Lung (tissue), 12 donors: ENCODE measurements around the gene IFITM10. TPM values are rescaled to one million over a fixed set of nuclear protein-coding genes. Genes with fewer than 3 reads are reported as not detected.

Source experiments
- ATAC-seq: fragments of 200-7000 bp; cut with Tn5 transposase; one replicate; pipeline ENCODE4 v1.9.1; 2020; ENCODE audit warnings: moderate number of reproducible peaks; ENCODE audit not compliant: insufficient read depth, low FRiP score
- DNase-seq, 3 donors: peaks; one replicate each; pipeline ENCODE4 v3.0.0-alpha.2; 2013 to 2017
- H3K27ac ChIP-seq, 2 donors: one replicate each; pipeline ENCODE4 v1.5.1; 2013; ENCODE audit warnings: mild to moderate bottlenecking in 2 of 2, moderate library complexity in 2 of 2, control low read depth in 1 of 2, inconsistent platforms in 1 of 2, low read depth in 1 of 2, low read length in 1 of 2
- H3K27me3 ChIP-seq, 3 donors: one replicate each; pipeline ENCODE4 v1.5.1; 2013; ENCODE audit warnings: low read length in 2 of 3; ENCODE audit not compliant: control insufficient read depth in 3 of 3, insufficient read depth in 3 of 3
- H3K36me3 ChIP-seq, 4 donors: one replicate each; pipeline ENCODE4 v1.5.1; 2013; ENCODE audit warnings: low read length in 4 of 4, mild to moderate bottlenecking in 1 of 4, moderate library complexity in 1 of 4; ENCODE audit not compliant: control insufficient read depth in 4 of 4, insufficient read depth in 4 of 4
- H3K4me1 ChIP-seq, 5 donors: one replicate each; pipeline ENCODE4 v1.5.1; 2013; ENCODE audit warnings: low read length in 5 of 5, mild to moderate bottlenecking in 2 of 5, moderate library complexity in 1 of 5; ENCODE audit not compliant: control insufficient read depth in 5 of 5, insufficient read depth in 5 of 5
- H3K4me3 ChIP-seq: one replicate; pipeline ENCODE4 v1.5.1; 2013; ENCODE audit warnings: mild to moderate bottlenecking, control low read depth, moderate library complexity
- H3K9ac ChIP-seq, 2 donors: one replicate each; pipeline ENCODE4 v1.5.1; 2013; ENCODE audit warnings: low read length in 2 of 2, control low read depth in 1 of 2; ENCODE audit not compliant: insufficient read depth in 1 of 2
- H3K9me3 ChIP-seq, 4 donors: one replicate each; pipeline ENCODE4 v1.5.1; 2013; ENCODE audit warnings: low read length in 3 of 4, mild to moderate bottlenecking in 1 of 4, moderate library complexity in 1 of 4; ENCODE audit not compliant: control insufficient read depth in 4 of 4, insufficient read depth in 3 of 4
- CTCF ChIP-seq: IDR thresholded peaks from 2 replicates; pipeline ENCODE4 v1.5.1; 2012; ENCODE audit warnings: mild to moderate bottlenecking; ENCODE audit errors: control extremely low read depth, extremely low read depth
- WGBS, 2 donors: extraction: QIAGEN DNeasy Blood & Tissue Kit; methylation state at CpG; one replicate each; pipeline ENCODE4 v1.1.7; 2013; 5-methylcytosine and 5-hydroxymethylcytosine counted together
- polyA plus RNA-seq, 2 donors: library from polyadenylated mRNA; stranded (reverse); fragments of 200-250 nt; gene quantifications; one replicate each; pipeline ENCODE4 v1.2.1, GENCODE V29; 2013
- total RNA-seq, 2 donors: library from RNA; depleted of rRNA in 1 of 2; stranded (reverse); fragments of >200 nt in 1 of 2; gene quantifications; one replicate each; pipeline ENCODE4 v1.2.1, GENCODE V29; 2014 to 2021
- donor health status: control.
- donor health status: control.
- donor health status: Bipolar disorder and iron deficiency.
- donor health status: healthy.
- donor health status: DM: yes; HTN: yes; CAD: no.

Gene IFITM10
- total and polyA plus RNA-seq, 4 donors: 0.40 to 18.8 (median 2.7) TPM

- WGBS, 2 donors: 82 to 86% methylated on average over 6 of the region's 6 CpGs
- no peak for DNase-seq
- ATAC-seq: no peak
- Histone ChIP-seq H3K4me1 (no peaks in the 10 kb centered on the region), H3K9me3 (peaks cover 0 to 17% (median 7%) of the 10 kb centered on the region in 4 donors), H3K9ac (no peak overlapping the region), H3K27ac (no peak overlapping the region), H3K36me3 (no peaks in the 10 kb centered on the region), H3K27me3 (peaks cover 0 to 17% (median 5%) of the 10 kb centered on the region in 3 donors), H3K4me3 (no peak overlapping the region)
- TF ChIP-seq CTCF: no peak
Observed at GRCh38 chr11:1737080-1737757, 13.2 kb downstream of the IFITM10 start.

GRCh38 chr11:1736447-1736992 is 13.9 kb downstream of the IFITM10 start:
- Histone ChIP-seq H3K27me3 (peaks cover 0 to 21% (median 8%) of the 10 kb centered on the region in 3 donors), H3K4me1 (no peaks in the 10 kb centered on the region), H3K9me3 (peaks cover 0 to 20% (median 7%) of the 10 kb centered on the region in 4 donors), H3K36me3 (no peaks in the 10 kb centered on the region), H3K27ac (no peak overlapping the region), H3K4me3 (no peak overlapping the region), H3K9ac (no peak overlapping the region)
- 68 to 77% methylated on average over 3 of the region's 3 CpGs for WGBS, 2 donors
- ATAC-seq: no peak
- DNase-seq: no peak
- no peak for TF ChIP-seq CTCF

DNA sequence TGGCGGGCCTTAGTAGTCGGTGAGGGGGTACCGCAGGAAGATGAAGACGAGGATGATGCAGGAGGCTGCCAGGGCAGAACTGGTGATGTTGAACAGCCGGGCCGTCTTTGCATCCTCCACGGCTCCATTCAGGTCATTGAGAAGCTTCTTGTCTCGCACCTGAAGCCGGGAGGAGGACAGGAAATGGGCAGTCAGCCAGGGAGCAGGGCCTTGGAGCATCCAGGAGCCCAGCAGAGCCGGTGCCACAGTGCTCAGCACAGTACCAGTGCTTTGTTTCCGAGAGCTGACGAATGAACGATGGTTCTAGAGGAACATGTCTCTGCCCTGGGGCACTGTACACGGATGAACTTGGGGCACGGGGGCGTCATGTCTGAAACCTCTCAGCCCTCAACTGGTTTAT is 15.1 kb downstream of the IFITM10 start:
- peaks cover 0 to 27% (median 14%) of the 10 kb centered on the region in 3 donors for H3K27me3 ChIP-seq
- H3K9me3 ChIP-seq: peaks cover 0 to 23% (median 7%) of the 10 kb centered on the region in 4 donors
- no peaks in the 10 kb centered on the region for H3K36me3 ChIP-seq
- TF ChIP-seq CTCF: no peak
- 77 to 86% methylated on average over 16 of the region's 16 CpGs for WGBS, 2 donors
- H3K4me1 ChIP-seq: no peaks in the 10 kb centered on the region
- no peak for ATAC-seq
- H3K9ac ChIP-seq: no peak overlapping the region
- DNase-seq: no peak
- H3K27ac ChIP-seq: no peak overlapping the region
- H3K4me3 ChIP-seq: no peak overlapping the region
